Activated T-cell treated with anti-CD3 and anti-CD28 coated beads for 4 hours (primary cell): ENCODE measurements around the gene TRAPPC3.

Experiments
- DNase-seq: peaks from one replicate; pipeline ENCODE4 v3.0.0-alpha.2; 2020

The TRAPPC3 gene

GRCh38 chr1:36125129-36125991, 23.9 kb downstream of the TRAPPC3 start, which contains the start of gene COL8A2:
COL8A2 (minus strand) TSS chr1:36125222; CDS start chr1:36100242, 24,980 bp downstream.
- no peak for DNase-seq

- no peak for DNase-seq
Measured at GRCh38 chr1:36124404-36125128, 24.7 kb downstream of the TRAPPC3 start.

- no peak for DNase-seq
Measured at GRCh38 chr1:36123356-36123755, 25.9 kb downstream of the TRAPPC3 start.

GRCh38 chr1:36122062-36123030, 26.9 kb downstream of the TRAPPC3 start:
- no peak for DNase-seq

- no peak for DNase-seq
Measured at GRCh38 chr1:36119456-36119855, 29.8 kb downstream of the TRAPPC3 start.

- DNase-seq: no peak
Measured at GRCh38 chr1:36118447-36119204, 30.7 kb downstream of the TRAPPC3 start.

- DNase-seq: no peak
Measured at GRCh38 chr1:36116901-36117300, 32.4 kb downstream of the TRAPPC3 start.

GRCh38 chr1:36115931-36116330, 33.4 kb downstream of the TRAPPC3 start:
- no peak for DNase-seq

GRCh38 chr1:36115200-36115669, 34.1 kb downstream of the TRAPPC3 start:
- DNase-seq: no peak

- DNase-seq: no peak
Measured at GRCh38 chr1:36114371-36114770, 34.9 kb downstream of the TRAPPC3 start.

- no peak for DNase-seq
Measured at GRCh38 chr1:36112823-36113222, 36.5 kb downstream of the TRAPPC3 start.

- DNase-seq: no peak
Measured at GRCh38 chr1:36111151-36111550, 38.1 kb downstream of the TRAPPC3 start.

GRCh38 chr1:36109041-36109679, 40.1 kb downstream of the TRAPPC3 start:
- no peak for DNase-seq

GRCh38 chr1:36108314-36108713, 41.0 kb downstream of the TRAPPC3 start:
- no peak for DNase-seq

- DNase-seq: no peak
Measured at GRCh38 chr1:36107394-36107793, 41.9 kb downstream of the TRAPPC3 start.

GRCh38 chr1:36106269-36106668, 43.0 kb downstream of the TRAPPC3 start:
- DNase-seq: no peak

- no peak for DNase-seq
Measured at GRCh38 chr1:36101546-36101945, 47.7 kb downstream of the TRAPPC3 start.

- DNase-seq: no peak
Measured at GRCh38 chr1:36100376-36100775, 48.9 kb downstream of the TRAPPC3 start.

GRCh38 chr1:36099681-36100341, 49.5 kb downstream of the TRAPPC3 start:
- peak; percentile 71 for DNase-seq

GRCh38 chr1:36098650-36099365, 50.5 kb downstream of the TRAPPC3 start:
- DNase-seq: no peak
